ENCODE measurements around the gene LPP. TPM values are rescaled to one million over a fixed set of nuclear protein-coding genes. Genes with fewer than 3 reads are reported as not detected.

The LPP gene
- total and polyA plus RNA-seq, 2 donors (not counting 1 experiment from before 2014, with no cell fraction given), result 7.6 to 81.7 TPM

DNA sequence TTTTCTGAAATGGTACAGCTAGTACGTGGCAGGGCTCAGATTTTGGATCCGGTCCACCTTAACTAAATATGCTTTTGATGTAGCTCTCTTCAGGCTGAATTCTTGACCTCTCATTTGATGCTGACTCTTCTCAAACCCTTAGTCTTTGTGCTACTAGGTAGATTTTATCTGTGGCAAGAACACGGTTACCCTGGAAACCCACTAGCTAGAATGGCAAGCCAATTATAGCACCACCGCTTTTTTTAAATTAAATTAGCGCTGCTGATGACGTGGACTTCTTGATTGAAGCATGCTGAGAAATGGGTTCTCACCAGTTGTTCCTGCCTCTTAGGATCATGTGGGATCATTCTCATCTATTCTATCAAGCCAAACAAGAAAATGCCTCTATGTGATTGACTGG, 421.5 kb downstream of the LPP start:
- Mint-ChIP-seq H3K4me3 (no peak overlapping the region), H3K9me3 (ENCODE audit: insufficient read depth) (no peaks in the 10 kb centered on the region), H3K27me3 (no peaks in the 10 kb centered on the region), H3K4me1 (peaks cover 39% of the 10 kb centered on the region), H3K27ac (no peak overlapping the region)
- POLR2A ChIA-PET, result interaction anchor here (0.6 to 0.7 kb wide), 2 partner anchors 51 to 366 kb away, joined by 3 to 4 read pairs; no protein-coding TSS in a partner anchor
- peaks cover 0 to 2% of the 10 kb centered on the region in 2 experiments for H3K36me3 ChIP-seq (replicated peaks in 1 of 2; ENCODE audit: control extremely low read depth in 1 of 2, control insufficient read depth in 1 of 2, extremely low read depth in 1 of 2, insufficient read depth in 2 of 2, low read length in 1 of 2)
- no peak overlapping the region for H3K4me3 ChIP-seq (ENCODE audit: control extremely low read depth in 1 of 5, extremely low read depth in 1 of 5, insufficient read depth in 1 of 5, low read depth in 2 of 5, low read length in 4 of 5)
- CTCF ChIA-PET, result interaction anchor here (1.3 to 4.0 kb wide), 3 partner anchors 11 to 836 kb away, joined by 4 to 46 read pairs (median 4); no protein-coding TSS in a partner anchor
- no peak overlapping the region for H3K27ac ChIP-seq (ENCODE audit: low read length in 2 of 2)
- no peak for ATAC-seq (ENCODE audit: low read depth)
- H3K9me3 ChIP-seq (ENCODE audit: control extremely low read depth in 1 of 3, control insufficient read depth in 2 of 3, insufficient read depth in 1 of 3, low read length in 2 of 3), result peaks cover 0 to 3% (median 0%) of the 10 kb centered on the region in 3 donors
- intact Hi-C loops (cut with micrococcal nuclease), result no loop called here
- H3K9ac ChIP-seq (ENCODE audit: low read length), result no peak overlapping the region
- DNase-seq, result no peak
- H4K20me1 ChIP-seq (ENCODE audit: control insufficient read depth, insufficient read depth, low read length, poor library complexity, severe bottlenecking), result no peaks in the 10 kb centered on the region
- no peaks in the 10 kb centered on the region for H3K79me2 ChIP-seq (ENCODE audit: control insufficient read depth, insufficient read depth, low read length)
- TF ChIP-seq EZH2 (IDR thresholded peaks at IDR 0.05; ENCODE audit: borderline replicate concordance, insufficient read depth, low read depth, low read length, poor library complexity, severe bottlenecking), result no peak
- TF ChIP-seq, protein P1, sequence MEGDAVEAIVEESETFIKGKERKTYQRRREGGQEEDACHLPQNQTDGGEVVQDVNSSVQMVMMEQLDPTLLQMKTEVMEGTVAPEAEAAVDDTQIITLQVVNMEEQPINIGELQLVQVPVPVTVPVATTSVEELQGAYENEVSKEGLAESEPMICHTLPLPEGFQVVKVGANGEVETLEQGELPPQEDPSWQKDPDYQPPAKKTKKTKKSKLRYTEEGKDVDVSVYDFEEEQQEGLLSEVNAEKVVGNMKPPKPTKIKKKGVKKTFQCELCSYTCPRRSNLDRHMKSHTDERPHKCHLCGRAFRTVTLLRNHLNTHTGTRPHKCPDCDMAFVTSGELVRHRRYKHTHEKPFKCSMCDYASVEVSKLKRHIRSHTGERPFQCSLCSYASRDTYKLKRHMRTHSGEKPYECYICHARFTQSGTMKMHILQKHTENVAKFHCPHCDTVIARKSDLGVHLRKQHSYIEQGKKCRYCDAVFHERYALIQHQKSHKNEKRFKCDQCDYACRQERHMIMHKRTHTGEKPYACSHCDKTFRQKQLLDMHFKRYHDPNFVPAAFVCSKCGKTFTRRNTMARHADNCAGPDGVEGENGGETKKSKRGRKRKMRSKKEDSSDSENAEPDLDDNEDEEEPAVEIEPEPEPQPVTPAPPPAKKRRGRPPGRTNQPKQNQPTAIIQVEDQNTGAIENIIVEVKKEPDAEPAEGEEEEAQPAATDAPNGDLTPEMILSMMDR (IDR thresholded peaks at IDR 0.05), result no peak
- H3K4me2 ChIP-seq (replicated peaks; ENCODE audit: low read depth, low read length, poor library complexity, severe bottlenecking), result no peak overlapping the region
- H3K27me3 ChIP-seq (replicated peaks in 1 of 4; ENCODE audit: control extremely low read depth in 1 of 4, control insufficient read depth in 3 of 4, insufficient read depth in 4 of 4, low read length in 3 of 4), result no peaks in the 10 kb centered on the region
- peaks cover 19 to 31% of the 10 kb centered on the region in 2 donors for H3K4me1 ChIP-seq (ENCODE audit: control insufficient read depth in 2 of 2, insufficient read depth in 2 of 2, low read length in 2 of 2)
- H2AFZ ChIP-seq (ENCODE audit: insufficient read depth, low read depth, low read length, poor library complexity, severe bottlenecking), result no peak overlapping the region
- 100% methylated on average over 1 of the region's 6 CpGs for WGBS (ENCODE audit: insufficient coverage)

DNA sequence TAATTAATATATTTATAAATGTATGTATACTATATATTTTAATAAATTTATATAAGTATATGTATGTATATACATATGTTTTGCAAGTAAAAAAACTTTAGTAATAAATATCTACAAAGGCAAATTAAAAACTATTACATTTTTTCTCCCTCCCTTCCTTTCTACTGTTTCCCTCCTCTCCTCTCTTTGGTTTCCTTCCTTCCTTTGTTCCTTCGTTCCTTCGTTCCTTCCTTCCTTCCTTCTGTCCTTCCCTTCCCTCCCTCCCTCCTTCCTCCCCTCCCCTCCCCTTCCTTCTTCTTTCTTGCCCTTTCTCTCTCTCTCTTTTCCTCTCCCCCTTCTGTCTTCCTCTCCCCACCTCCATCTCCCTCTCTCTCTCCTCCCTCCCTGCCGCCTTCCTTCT, 423.6 kb downstream of the LPP start:
- no CpG with 5 or more reads among the region's 3 CpGs for WGBS (ENCODE audit: insufficient coverage)
- H3K9ac ChIP-seq (ENCODE audit: low read length), result no peak overlapping the region
- Mint-ChIP-seq H3K27ac (no peak overlapping the region), H3K4me3 (no peak overlapping the region), H3K4me1 (peaks cover 45% of the 10 kb centered on the region), H3K27me3 (no peaks in the 10 kb centered on the region), H3K9me3 (ENCODE audit: insufficient read depth) (no peaks in the 10 kb centered on the region)
- H4K20me1 ChIP-seq (ENCODE audit: control insufficient read depth, insufficient read depth, low read length, poor library complexity, severe bottlenecking), result no peaks in the 10 kb centered on the region
- no peaks in the 10 kb centered on the region for H3K79me2 ChIP-seq (ENCODE audit: control insufficient read depth, insufficient read depth, low read length)
- ChIA-PET CTCF (interaction anchor here (0.5 kb wide), 1 partner anchor 51 kb away, joined by 3 read pairs; no protein-coding TSS in a partner anchor), POLR2A (no interaction called here)
- peaks cover 34 to 49% of the 10 kb centered on the region in 2 donors for H3K4me1 ChIP-seq (ENCODE audit: control insufficient read depth in 2 of 2, insufficient read depth in 2 of 2, low read length in 2 of 2)
- ATAC-seq (ENCODE audit: low read depth) (no peak), DNase-seq (no peak)
- H3K4me2 ChIP-seq (replicated peaks; ENCODE audit: low read depth, low read length, poor library complexity, severe bottlenecking), result no peak overlapping the region
- no peak overlapping the region for H3K27ac ChIP-seq (ENCODE audit: low read length in 2 of 2)
- TF ChIP-seq, protein P1 (IDR thresholded peaks at IDR 0.05), result no peak
- no peak for TF ChIP-seq EZH2 (IDR thresholded peaks at IDR 0.05; ENCODE audit: borderline replicate concordance, insufficient read depth, low read depth, low read length, poor library complexity, severe bottlenecking)
- H3K4me3 ChIP-seq (ENCODE audit: control extremely low read depth in 1 of 5, extremely low read depth in 1 of 5, insufficient read depth in 1 of 5, low read depth in 2 of 5, low read length in 4 of 5), result no peak overlapping the region
- peaks cover 0 to 2% of the 10 kb centered on the region in 2 experiments for H3K36me3 ChIP-seq (replicated peaks in 1 of 2; ENCODE audit: control extremely low read depth in 1 of 2, control insufficient read depth in 1 of 2, extremely low read depth in 1 of 2, insufficient read depth in 2 of 2, low read length in 1 of 2)
- H3K27me3 ChIP-seq (replicated peaks in 1 of 4; ENCODE audit: control extremely low read depth in 1 of 4, control insufficient read depth in 3 of 4, insufficient read depth in 4 of 4, low read length in 3 of 4), result no peaks in the 10 kb centered on the region
- no peak overlapping the region for H2AFZ ChIP-seq (ENCODE audit: insufficient read depth, low read depth, low read length, poor library complexity, severe bottlenecking)
- intact Hi-C loops (cut with micrococcal nuclease), result no loop called here
- peaks cover 1 to 9% (median 3%) of the 10 kb centered on the region in 3 donors for H3K9me3 ChIP-seq (ENCODE audit: control extremely low read depth in 1 of 3, control insufficient read depth in 2 of 3, insufficient read depth in 1 of 3, low read length in 2 of 3)
